Urinary bladder (tissue), 4 donors: Measurements from ENCODE around the gene FAM156A. TPM values are rescaled to one million over a fixed set of nuclear protein-coding genes. Genes with fewer than 3 reads are reported as not detected.
A peak's percentile ranks its signal among the peaks of the same experiment; 100 is the strongest.
"Not testable (repeated sequence)": the region's sequence is repeated elsewhere in the genome, so short reads cannot be mapped to it uniquely, and the experiment has no call there.

ENCODE experiments used
- DNase-seq: peaks from one replicate; pipeline ENCODE4 v3.0.0-alpha.2; 2015; ENCODE audit errors: extremely low spot score
- H3K27ac ChIP-seq: one replicate; pipeline ENCODE4 v1.5.1; 2013; ENCODE audit warnings: low read depth, mild to moderate bottlenecking, moderate library complexity
- H3K36me3 ChIP-seq: one replicate; pipeline ENCODE4 v1.6.1; 2013; ENCODE audit warnings: mild to moderate bottlenecking, moderate library complexity; ENCODE audit not compliant: insufficient read depth
- H3K4me1 ChIP-seq: one replicate; pipeline ENCODE4 v1.6.1; 2013; ENCODE audit warnings: mild to moderate bottlenecking, moderate library complexity; ENCODE audit not compliant: insufficient read depth
- H3K4me3 ChIP-seq: one replicate; pipeline ENCODE4 v1.5.1; 2013; ENCODE audit warnings: low read depth, low read length
- WGBS: extraction: QIAGEN DNeasy Blood & Tissue Kit; methylation state at CpG from one replicate; pipeline ENCODE4 v1.1.7; 2013; 5-methylcytosine and 5-hydroxymethylcytosine counted together
- polyA plus RNA-seq: library from polyadenylated mRNA; stranded (reverse); fragments of 200-250 nt; gene quantifications from one replicate; pipeline ENCODE4 v1.2.3, GENCODE V29; 2013
- total RNA-seq: library from RNA; depleted of rRNA; stranded (reverse); fragments of >200 nt; gene quantifications from one replicate; pipeline ENCODE4 v1.2.3, GENCODE V29; 2014
- donor health status: healthy with polysubstance abuse.
- donor health status: healthy.

FAM156A gene
- total and polyA plus RNA-seq, 2 donors: 19.7 to 22.5 TPM

DNA sequence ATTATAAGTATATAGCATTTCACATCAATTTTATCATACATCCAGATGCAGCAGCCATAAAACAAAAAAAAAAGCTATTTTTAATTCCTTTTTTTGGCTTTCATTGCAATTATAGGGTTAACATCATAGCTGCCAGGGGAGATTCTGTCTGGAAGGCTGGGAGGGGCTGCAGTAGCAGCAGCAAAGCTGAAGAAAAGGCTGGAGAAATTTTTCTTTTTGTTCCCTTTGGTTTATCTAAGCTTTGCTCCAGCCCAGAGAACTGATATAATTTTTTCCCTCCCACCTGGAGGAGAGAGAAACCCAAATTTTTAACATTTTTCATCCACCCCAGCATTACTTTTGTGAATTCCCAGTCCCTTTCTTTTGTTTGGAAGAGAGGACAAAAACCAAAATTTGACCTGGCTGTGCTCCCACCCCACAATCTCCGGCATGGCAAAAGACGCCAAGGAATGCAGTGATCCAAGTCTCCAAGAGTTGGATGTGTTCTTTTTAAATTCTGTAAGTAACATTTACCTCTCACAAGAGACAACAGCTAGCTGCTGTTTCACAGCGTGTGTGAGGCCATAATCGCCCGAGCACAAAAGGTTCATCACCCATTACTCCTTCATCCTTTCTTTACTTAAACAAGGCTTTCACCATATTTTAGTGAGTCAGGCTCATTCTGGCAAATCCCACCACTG is 25.1 kb upstream of the FAM156A start:
- WGBS: 17% methylated on average over 5 of the region's 5 CpGs
- no peak for DNase-seq
- Histone ChIP-seq H3K4me3 (no peak overlapping the region), H3K4me1 (no peaks in the 10 kb centered on the region), H3K27ac (no peak overlapping the region), H3K36me3 (no peaks in the 10 kb centered on the region)

DNA sequence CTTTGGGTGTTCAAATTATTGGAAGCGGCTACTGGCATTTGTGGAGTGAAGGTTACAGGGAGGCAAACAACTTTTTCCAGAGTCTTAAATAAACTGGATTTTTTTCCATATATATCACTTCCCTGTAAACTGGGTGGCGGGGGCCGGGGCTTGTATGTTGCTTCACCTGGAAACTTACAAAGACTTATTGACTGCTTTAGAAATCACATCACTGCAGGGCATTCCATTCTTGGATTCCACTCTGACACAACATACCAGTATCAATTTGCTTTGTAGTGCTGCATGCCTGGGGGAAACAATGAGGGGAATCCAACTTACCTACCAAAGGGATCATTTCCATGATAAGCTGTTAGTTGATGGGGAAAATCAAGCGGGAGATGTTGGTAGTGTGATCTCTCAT is 21.7 kb upstream of the FAM156A start:
- 93% methylated on average over 4 of the region's 4 CpGs for WGBS

DNA sequence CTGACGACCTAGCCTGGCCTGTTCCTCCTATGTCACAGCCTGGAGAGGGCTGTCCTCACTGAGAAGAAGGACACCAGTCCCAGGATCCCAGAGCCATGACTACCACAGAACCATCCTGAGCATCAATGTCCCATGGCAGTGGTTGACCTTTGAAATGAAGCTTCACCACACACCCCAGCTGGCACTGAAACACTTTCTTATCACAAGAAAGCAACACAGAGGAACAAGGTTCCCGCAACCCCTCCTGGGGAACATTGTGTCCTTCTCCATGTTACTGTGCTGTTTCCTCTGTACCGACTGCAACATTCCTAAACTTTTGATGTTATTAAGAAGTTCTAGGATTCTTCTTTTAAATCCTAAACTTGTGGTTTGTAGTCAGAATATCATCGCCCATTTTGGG is 21.2 kb upstream of the FAM156A start:
- H3K4me3 ChIP-seq: no peak overlapping the region
- no peak overlapping the region for H3K27ac ChIP-seq
- no peaks in the 10 kb centered on the region for H3K36me3 ChIP-seq
- no peaks in the 10 kb centered on the region for H3K4me1 ChIP-seq
- no peak for DNase-seq
- WGBS: 72% methylated on average over 4 of the region's 4 CpGs

More for the DNA sequence above, 21.7 kb upstream of the FAM156A start:
- no peaks in the 10 kb centered on the region for H3K4me1 ChIP-seq
- H3K27ac ChIP-seq: no peak overlapping the region
- no peak overlapping the region for H3K4me3 ChIP-seq
- DNase-seq: no peak
- no peaks in the 10 kb centered on the region for H3K36me3 ChIP-seq

DNA sequence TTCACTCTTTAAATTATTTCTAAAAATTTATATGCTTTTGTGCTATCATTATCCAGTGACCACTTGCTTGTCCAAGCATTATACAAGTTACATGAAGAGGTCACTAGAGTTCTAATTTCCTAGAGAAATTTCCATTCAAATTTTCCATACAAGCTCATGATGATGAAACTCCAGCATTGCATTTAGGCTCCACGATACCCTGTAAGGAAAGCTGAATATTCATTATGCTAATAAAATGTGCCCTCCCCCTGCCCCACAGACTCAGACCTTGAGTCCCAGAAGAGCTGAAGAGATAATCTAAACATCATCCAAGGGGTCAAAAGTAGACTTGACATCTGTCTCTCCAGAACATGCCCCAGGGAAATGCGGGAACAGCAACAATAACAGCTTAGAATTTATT is 19.6 kb upstream of the FAM156A start:
- no peak for DNase-seq
- H3K4me1 ChIP-seq: no peaks in the 10 kb centered on the region
- no peak overlapping the region for H3K4me3 ChIP-seq
- WGBS: 54% methylated on average over 2 of the region's 2 CpGs
- H3K36me3 ChIP-seq: no peaks in the 10 kb centered on the region
- no peak overlapping the region for H3K27ac ChIP-seq

DNA sequence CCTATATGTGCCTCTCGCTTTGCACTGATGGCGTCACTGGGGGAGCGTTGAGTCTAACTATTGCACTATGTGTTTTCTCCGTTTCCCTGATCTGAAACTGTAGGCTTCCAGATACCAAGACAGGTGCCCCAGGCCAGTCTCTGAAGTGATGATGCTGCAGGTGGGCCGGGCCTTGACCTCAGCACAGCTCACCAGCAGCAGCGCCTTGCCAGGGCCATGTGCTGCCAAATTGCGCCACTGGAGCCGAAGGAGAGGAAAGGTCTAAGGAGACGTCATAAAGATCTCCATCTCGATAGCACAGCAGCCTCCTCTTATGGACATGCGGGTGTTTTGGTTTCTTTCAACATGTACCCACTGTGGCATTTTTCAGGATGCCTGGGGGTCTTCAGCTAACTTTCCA is 17.3 kb upstream of the FAM156A start:
- H3K36me3 ChIP-seq, H3K4me1 ChIP-seq, H3K4me3 ChIP-seq, DNase-seq: not testable (repeated sequence)
- peak overlapping the region; percentile 56 for H3K27ac ChIP-seq
- 86% methylated on average over 8 of the region's 11 CpGs for WGBS

DNA sequence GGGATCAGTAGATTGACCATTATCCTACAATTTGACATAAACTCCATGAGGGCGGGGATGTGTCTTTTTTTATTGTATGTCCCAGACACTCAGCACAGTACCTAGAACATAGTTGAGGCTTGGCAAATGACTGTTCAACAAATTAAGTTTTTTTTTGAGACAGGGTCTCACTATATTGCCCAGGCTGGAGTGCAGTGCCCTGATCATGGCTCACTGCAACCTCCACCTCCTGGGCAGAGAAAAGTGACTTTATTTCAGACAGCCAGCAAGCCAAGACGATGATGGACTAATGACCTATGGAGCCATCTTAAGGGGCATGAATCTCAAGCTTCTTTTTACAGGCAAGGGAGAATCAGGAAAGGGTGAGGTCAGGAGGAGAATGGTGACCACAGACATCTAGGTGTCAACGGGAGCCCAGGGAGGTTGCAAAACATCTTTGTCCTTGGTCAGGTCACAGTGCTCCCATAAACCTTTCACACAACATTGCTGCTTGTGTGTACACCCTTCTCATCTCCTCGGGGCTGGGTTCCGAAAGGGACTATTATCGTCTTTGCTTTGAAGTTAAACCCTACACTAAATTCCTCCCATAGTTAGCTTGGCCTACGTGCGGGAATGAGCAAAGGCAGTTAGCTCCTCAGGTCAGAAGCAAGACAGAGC is 16.1 kb upstream of the FAM156A start:
- not testable (repeated sequence) for DNase-seq, H3K27ac ChIP-seq, H3K4me3 ChIP-seq, H3K36me3 ChIP-seq, H3K4me1 ChIP-seq
- 57% methylated on average over 8 of the region's 8 CpGs for WGBS

DNA sequence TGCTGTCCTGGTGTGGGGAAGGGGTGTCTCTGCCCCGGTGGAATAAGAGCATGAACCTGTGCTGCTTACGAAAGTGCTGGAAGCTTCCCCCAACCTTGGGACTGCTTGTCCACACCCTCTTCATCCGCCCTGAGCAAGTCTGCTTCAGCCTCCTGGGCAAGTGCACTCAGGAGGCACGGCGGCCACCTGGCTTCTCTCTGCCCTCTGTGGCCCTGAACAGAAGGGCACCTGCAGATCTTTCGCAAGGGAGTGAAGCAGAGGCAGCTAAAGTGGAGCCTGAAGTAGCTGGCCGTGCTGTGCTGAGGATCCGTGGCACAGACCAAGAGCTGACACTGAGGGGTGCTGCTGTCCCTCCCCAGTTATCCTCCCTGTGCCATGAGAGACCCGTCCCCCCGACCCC is 9.6 kb upstream of the FAM156A start:
- H3K4me1 ChIP-seq, H3K27ac ChIP-seq, H3K4me3 ChIP-seq, H3K36me3 ChIP-seq, DNase-seq: not testable (repeated sequence)
- WGBS: no CpG with 5 or more reads among the region's 10 CpGs

DNA sequence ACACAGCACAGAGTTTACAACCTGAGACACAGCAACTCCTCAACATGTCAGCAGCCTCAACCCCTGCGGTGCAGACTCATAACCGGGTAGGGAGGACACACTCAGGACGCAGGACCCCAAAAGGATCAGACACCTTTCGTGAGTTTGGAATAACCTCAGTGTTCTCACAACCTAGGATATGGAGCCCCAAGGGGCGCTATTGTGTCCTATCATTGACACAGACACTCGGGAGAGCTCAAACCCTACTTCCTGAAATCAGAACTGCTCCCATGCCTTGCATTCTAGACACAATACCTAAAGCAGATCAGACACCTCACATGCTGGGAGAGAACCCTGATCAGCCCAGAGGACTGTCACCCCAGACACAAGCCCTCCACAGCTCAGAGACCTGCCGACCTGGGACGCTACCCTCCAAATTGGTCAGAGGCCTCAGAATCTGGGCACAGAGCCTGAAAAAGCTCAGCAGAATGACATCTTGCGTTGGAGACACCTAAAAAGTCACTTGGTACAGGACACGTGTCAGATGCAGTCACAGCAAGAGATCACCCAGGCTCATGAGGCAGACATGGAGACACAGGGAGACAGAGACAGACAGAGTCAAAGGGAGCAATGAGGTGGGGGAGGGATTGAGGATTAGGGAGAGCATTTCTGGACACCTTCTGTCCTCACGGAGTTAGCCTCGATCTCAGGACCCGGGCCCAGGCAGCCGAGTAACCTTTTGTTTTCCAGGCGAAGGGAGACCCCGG is 8.8 kb upstream of the FAM156A start:
- not testable (repeated sequence) for H3K36me3 ChIP-seq, H3K4me3 ChIP-seq, DNase-seq, H3K4me1 ChIP-seq, H3K27ac ChIP-seq
- WGBS: no CpG with 5 or more reads among the region's 16 CpGs

DNA sequence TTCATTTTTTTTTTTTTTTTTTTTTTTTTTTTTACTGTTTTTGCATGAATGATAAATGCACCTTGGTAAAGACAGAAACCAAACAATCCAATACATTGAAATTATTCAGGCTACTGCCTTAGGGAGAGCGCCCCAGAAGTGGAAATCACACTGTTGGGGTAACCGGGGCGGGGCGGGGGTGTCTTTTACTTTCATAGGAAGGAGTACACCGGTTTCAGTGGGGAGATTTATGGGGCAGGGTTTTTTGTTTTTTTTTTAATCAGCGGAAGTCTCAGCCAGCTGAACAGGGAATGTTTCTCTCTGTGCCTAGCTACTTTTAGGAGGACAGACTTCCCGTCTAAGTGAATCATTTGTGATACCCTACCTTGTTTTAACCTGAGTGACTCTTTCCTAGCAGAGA is 643 bp upstream of the FAM156A start:
- H3K36me3 ChIP-seq, H3K4me1 ChIP-seq, H3K27ac ChIP-seq, H3K4me3 ChIP-seq, DNase-seq: not testable (repeated sequence)
- no CpG with 5 or more reads among the region's 7 CpGs for WGBS

DNA sequence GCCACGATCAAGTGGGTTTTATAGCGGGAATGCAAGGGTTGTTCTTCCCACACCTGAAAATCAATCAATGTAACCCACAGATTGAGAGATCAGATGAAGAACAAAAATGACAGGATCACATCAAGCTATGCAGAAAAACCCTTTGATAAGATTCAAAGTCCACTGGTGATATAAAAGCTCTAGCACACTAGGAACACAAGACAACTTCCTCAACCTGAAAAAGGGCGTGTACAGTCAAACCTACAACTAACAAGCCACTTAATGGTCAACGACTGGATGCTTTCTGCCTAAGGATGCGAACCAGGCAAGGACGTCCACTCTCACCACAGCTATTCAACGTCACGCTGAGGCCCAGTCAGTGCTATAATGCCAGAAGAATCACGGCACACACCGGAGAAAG is 8.4 kb downstream of the FAM156A start:
- not testable (repeated sequence) for DNase-seq, H3K27ac ChIP-seq, H3K4me1 ChIP-seq, H3K36me3 ChIP-seq, H3K4me3 ChIP-seq
- no CpG with 5 or more reads among the region's 10 CpGs for whole genome bisulfite sequencing

DNA sequence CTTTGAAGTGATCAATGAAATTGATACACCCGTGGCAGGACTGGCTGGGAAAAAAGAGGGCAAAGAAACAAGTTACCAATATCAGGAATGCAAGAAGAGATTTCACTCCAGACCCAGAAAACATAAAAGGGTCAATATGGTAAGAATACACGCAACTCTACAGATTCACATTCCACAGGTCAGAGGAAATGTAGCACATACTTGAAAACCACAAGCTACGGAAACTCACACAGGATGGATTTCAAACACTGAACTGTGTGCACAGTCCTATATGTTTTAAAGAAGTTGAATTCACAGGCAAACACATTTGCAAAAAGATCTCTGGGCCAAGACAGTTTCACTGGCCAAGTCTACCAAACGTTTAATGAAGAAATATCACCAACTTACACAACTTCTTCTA is 9.0 kb downstream of the FAM156A start:
- not testable (repeated sequence) for DNase-seq, H3K4me3 ChIP-seq, H3K27ac ChIP-seq, H3K4me1 ChIP-seq, H3K36me3 ChIP-seq
- WGBS: no CpG with 5 or more reads among the region's 4 CpGs

DNA sequence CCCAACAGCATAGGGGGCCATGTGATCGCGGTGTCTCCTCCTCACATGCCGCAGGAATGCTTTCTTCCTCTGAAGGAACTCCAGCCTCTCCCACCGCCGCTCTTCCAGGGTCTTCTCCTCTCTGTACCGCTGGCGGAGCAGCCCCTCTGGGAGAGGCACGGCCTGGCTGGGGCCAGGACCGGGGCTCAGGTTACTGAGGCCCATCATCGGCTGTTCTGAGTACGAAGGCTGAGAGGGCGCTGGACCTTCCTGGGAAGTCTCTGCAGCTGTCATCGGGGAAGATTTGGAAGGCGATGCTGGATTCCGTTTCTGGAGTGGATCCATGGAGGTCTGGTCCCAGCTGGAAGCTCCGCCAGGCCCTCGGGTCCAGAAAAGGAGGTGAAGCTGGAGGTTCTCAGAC is 10.1 kb downstream of the FAM156A start:
- WGBS: no CpG with 5 or more reads among the region's 17 CpGs
- not testable (repeated sequence) for H3K4me1 ChIP-seq, DNase-seq, H3K36me3 ChIP-seq, H3K27ac ChIP-seq, H3K4me3 ChIP-seq

DNA sequence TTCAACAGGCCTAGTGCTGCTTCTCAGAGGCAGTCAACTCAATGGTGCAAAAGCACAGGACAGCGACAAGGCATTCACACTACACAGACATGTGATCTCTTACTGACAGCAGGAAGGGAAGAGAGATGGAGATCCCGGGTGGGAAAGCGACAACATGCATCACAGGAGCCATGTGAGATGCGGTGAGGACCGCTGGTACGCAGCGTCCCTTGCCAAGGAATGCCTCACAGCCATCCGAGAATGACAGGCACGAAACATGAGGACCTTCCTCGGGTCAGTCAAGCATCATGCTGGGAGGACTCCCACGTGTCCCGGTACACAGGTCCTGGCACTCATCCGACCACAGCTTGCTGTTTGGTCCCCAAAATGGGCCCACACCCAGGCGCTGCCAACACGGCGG is 10.8 kb downstream of the FAM156A start:
- not testable (repeated sequence) for H3K27ac ChIP-seq, DNase-seq, H3K36me3 ChIP-seq, H3K4me3 ChIP-seq, H3K4me1 ChIP-seq
- WGBS: no CpG with 5 or more reads among the region's 16 CpGs

DNA sequence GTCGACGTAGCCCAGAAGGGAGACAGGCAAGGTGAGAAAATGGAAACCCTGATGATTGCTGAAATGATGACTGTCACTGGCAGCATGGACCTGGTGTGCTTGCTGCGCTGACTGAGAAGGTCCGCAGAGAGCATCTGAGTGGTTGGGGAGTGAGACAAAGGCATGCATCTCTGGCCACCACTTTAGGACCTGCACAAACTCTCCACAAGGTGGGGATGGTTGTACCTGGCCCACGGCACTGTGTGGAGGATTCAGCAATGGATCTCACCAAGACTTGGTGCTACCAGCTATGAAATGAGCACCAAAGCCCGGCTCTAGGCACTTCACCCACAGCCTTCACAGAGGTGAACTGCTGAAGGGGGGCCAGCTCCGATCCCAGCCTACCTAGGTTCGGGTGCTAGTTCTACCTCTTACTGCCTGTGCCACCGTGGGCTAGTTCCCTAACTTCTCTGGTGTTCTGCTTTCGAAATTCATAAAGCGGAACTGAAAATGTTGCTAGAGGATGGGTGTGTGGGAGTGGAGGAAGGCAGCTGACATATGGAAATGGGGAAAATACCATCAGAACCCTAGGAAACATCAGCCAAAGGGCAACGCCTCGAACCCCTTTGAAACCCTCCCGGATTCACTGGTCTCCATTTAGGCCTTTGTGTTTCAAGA is 12.4 kb downstream of the FAM156A start:
- WGBS: no CpG with 5 or more reads among the region's 14 CpGs
- not testable (repeated sequence) for H3K4me1 ChIP-seq, H3K27ac ChIP-seq, H3K36me3 ChIP-seq, H3K4me3 ChIP-seq, DNase-seq
